ENCODE data around the gene PRKG2.
"Not testable (repeated sequence)": the region's sequence is repeated elsewhere in the genome, so short reads cannot be mapped to it uniquely, and the experiment has no call there.

Gene PRKG2

DNA sequence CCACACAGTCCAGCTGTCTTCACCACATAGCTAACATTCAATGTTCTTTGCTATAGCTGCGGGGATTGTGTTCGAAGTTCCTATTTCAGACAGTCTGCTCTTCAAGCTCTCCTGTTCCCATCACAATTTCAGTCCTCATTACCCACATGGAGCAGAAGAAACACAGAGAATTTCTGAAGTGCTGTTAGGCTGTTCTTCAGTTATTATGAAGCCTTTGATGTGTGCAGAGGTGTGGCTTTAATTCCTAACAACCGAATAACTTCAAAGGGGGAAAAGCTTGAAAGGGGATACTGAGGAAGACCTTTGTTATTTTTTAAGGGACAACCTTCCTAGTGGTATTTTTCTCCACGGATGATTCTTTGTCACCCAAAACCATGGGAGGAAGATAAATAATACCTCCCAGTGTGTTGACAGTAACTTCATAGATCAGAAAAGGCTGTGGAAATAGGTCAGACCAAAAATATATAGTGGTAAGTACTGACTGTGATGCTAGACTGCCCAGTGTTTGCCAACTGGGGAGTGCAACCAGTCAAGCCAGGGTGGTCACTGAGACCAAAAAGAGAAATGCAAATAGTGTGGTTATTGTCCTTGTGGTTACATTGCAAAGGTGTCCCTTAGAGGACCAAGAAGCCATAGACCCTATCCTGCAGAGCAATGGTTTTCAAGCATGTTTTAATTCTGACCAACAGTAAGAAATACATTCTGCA lies 52.1 kb downstream of the PRKG2 start:
- in situ Hi-C loops (cut with MboI; ENCODE audit: low sequenced_read_pairs), result no loop called here

DNA sequence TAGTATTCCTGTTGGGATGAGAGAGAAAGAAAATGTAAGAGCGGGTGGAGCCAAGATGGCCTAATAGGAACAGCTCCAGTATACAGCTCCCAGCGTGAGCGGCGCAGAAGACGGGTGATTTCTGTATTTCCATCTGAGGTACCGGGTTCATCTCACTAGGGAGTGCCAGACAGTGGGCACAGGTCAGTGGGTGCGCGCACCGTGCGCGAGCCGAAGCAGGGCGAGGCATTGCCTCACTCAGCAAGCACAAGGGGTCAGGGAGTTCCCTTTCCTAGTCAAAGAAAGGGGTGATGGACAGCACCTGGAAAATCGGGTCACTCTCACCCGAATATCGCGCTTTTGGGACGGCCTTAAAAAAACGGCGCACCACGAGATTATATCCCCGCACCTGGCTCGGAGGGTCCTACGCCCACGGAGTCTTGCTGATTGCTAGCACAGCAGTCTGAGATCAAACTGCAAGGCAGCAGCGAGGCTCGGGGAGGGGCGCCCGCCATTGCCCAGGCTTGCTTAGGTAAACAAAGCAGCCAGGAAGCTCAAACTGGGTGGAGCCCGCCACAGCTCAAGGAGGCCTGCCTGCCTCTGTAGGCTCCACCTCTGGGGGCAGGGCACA lies 61.2 kb downstream of the PRKG2 start:
- in situ Hi-C loops (cut with MboI; ENCODE audit: low sequenced_read_pairs), result not testable (repeated sequence)

DNA sequence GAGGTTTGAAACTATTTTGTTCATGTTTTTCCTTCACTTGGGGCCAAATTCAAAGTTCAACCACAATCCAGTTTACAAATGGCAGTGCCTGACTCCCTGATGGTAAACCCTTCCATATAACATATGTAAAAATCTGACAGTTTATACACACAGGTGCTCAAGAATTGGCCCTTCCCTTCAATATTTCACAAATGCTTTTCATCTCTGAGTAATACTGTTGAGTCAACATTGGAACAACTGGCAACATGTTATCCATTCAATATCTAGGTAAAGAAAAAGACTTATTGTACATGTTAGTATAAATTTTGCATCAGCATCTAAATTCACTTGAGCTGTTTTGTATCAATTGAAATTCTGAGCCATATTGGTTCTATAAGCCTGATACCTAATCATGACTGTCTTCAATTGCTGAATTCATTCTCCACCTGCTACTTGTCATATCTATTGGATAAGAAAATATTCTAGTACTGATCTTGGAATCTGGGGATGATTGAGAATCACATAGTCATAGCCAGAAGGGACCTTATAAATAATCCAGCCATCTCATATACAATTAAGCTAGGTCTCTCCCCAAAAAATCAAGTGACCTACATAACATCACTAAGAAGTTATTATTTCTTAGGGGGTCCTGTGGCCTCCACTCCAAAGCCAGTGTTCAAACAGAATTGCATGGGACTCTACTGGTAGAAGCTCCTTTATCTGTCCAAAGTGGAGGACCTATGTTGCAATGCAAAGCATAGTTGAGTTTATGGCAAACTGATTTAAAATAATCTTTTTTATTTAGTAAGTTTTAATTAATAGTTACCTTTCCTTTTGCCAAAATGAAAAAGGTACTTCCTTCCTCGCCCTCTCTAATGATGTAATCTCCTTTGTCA lies 61.9 kb downstream of the PRKG2 start:
- in situ Hi-C loops (cut with MboI; ENCODE audit: low sequenced_read_pairs), result no loop called here

DNA sequence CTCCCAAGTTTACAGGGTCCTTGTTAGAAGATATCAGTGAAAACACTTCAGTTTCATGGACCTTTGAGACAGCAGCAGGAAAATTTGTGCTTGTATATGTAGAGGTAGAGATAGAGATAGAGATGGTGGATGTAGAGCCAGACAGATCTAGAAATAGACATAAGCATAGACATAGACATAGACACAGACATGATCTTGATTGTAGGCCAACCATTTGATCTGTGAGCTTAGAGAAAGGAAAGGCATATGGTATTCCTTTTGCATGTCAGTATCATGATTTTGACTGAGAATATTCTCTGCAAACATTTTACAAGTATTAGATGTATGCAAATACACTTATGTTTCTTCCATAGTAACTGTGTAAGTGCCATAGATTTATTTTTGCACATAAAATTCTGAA lies 65.0 kb downstream of the PRKG2 start:
- in situ Hi-C loops (cut with MboI; ENCODE audit: low sequenced_read_pairs), result no loop called here

- in situ Hi-C loops (cut with MboI; ENCODE audit: low sequenced_read_pairs), result no loop called here
Measured at GRCh38 chr4:81148576-81148975, 66.4 kb downstream of the PRKG2 start.

- in situ Hi-C loops (cut with MboI; ENCODE audit: low sequenced_read_pairs), result no loop called here
Measured at GRCh38 chr4:81146466-81146865, 68.6 kb downstream of the PRKG2 start.

DNA sequence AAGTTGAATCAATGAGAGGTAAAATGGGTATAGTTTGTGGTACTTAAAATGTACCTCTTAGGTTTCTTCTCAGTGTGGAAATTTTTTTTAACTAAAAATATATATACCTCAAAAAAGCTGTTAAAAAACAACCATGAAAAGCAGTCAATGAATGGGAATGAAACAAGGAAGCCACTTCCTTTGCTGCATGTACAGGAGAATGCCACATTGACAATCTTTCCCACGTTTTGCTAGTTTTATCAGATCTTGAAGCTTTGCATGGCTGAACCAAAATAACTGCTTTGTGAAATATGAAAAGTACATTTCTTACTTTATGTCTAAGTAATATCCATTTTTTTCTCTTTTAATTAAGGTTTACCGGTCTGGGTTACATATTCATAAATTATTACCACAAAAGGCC lies 71.8 kb downstream of the PRKG2 start:
- in situ Hi-C loops (cut with MboI; ENCODE audit: low sequenced_read_pairs), result no loop called here

DNA sequence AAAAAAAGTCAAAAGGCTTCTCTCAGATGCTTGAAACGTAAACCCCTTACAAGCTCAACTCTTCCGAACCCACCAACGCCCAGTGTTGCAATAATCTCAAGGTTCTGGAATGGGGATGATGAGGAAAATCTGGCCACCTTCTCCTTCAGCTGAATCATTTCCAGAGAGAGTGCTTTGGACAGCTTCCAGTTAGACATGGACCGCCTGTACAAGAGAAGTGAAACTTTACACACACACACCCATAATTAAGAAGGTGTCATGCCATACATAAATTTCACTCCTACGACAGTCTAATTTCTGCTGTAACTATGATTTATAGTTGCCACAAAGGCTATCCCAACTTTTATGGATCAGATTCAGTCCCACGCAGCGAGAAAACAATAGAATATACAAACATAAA lies 72.3 kb downstream of the PRKG2 start:
- in situ Hi-C loops (cut with MboI; ENCODE audit: low sequenced_read_pairs), result no loop called here

DNA sequence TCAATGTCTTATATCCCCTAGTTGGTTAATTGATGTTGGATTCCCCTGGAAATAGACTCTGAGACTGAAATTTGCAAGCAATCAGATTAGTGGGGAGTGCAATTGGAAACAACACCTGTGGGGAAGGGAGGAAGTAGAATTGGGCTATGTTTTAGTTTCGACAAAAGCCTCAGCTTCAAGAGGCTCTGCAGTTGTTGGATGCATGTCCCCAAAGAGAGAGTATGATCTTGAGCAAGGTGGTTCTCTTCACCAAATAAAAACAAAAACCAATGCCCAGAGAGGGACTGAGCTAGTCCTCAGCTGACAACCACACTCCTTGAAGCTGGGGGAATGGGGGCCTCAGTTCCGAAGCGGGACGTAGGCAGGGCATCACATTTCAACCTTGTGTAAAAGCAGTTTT lies 77.1 kb downstream of the PRKG2 start:
- in situ Hi-C loops (cut with MboI; ENCODE audit: low sequenced_read_pairs), result no loop called here

DNA sequence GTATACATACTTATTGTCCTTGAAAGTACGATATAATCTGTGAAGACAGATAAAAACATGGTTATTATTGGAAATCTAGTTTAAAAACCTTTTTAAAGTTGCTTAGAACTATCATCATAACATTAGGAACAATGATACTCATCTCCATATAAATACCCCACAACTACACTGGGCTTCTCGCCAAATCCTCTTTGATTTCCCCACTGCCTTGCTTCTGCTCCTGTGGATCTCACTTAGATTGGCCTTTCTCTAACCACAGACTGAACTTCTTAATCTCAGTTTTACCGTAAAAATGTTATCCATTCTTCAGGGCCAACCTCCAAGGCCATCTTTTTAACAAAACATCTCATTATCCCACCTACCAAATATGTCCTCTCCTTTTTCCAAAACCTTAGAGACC lies 77.6 kb downstream of the PRKG2 start:
- in situ Hi-C loops (cut with MboI; ENCODE audit: low sequenced_read_pairs), result no loop called here

GRCh38 chr4:81136161-81136905 lies 78.7 kb downstream of the PRKG2 start:
- in situ Hi-C loops (cut with MboI; ENCODE audit: low sequenced_read_pairs), result no loop called here

- in situ Hi-C loops (cut with MboI; ENCODE audit: low sequenced_read_pairs), result no loop called here
Measured at GRCh38 chr4:81135501-81135900, 79.5 kb downstream of the PRKG2 start.

DNA sequence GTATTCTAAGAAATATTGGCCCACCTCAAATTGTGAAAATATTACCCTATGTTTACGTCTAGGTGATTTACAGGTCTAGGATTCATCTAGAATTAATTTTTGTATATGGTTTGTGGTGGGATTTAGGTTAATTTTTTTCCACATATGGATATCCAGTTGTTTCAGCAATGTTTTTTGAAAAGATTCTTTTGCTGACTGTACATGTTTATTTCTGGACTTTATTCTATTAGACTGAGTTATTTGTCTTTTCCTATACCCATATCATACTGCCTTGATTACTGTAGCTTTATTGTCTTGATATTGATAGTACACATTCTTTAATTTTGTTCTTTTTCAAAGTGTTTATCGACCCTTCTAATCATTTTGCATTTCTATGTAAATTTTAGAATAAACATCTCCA lies 83.5 kb downstream of the PRKG2 start:
- in situ Hi-C loops (cut with MboI; ENCODE audit: low sequenced_read_pairs), result no loop called here

DNA sequence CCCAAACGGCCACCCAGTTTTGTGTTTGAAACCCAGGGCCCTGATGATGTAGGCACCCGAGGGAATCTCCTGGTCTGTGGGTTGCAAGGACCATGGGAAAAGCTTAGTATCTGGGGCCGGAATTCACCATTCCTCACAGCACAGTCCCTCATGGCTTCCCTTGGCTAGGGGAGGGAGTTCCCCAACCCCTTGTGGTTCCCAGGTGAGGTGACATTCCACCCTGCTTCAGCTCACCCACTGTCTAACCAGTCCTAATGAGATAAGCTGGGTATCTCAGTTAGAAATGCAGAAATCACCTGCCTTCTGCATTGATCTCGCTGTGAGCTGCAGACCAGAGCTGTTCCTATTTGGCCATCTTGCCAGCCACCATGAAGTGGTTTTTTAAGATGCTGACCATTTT lies 84.0 kb downstream of the PRKG2 start:
- in situ Hi-C loops (cut with MboI; ENCODE audit: low sequenced_read_pairs), result no loop called here

DNA sequence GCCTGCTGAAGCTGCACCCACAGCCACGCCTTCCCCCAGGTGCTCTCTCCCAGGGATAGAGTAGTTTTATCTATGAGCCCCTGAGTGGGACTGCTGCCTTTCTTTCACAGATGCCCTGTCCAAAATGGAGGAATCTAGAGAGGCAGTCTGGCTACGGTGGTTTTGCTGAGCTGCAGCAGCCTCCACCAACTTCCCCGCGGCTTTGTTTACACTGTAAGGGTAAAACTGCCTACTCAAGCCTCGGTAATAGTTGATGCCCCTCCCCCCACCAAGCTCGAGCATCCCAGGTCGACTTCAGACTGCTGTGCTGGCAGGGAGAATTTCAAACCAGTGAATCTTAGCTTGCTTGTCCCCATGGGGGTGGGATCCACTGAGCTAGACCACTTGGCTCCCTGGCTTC lies 84.5 kb downstream of the PRKG2 start:
- in situ Hi-C loops (cut with MboI; ENCODE audit: low sequenced_read_pairs), result no loop called here

- in situ Hi-C loops (cut with MboI; ENCODE audit: low sequenced_read_pairs), result no loop called here
Measured at GRCh38 chr4:81120055-81120454, 95.0 kb downstream of the PRKG2 start.

DNA sequence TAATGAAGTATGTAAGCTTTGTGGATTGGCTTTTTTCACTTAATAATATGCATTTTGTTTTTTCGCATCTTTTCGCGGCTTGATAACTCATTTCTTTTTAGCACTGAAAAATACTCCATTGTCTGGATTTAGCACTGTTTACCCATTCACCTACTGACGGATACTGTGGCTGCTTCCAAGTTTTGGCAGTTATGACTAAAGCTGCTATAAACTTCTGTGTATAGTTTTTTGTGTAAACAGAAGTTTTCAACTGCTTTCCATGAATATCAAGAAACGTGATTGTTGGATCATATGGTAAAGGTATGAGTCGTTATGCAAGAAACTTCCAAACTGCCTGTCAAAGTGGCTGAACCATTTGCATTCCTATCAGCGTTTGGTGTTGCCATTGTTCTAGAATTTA lies 96.9 kb downstream of the PRKG2 start:
- in situ Hi-C loops (cut with MboI; ENCODE audit: low sequenced_read_pairs), result no loop called here

DNA sequence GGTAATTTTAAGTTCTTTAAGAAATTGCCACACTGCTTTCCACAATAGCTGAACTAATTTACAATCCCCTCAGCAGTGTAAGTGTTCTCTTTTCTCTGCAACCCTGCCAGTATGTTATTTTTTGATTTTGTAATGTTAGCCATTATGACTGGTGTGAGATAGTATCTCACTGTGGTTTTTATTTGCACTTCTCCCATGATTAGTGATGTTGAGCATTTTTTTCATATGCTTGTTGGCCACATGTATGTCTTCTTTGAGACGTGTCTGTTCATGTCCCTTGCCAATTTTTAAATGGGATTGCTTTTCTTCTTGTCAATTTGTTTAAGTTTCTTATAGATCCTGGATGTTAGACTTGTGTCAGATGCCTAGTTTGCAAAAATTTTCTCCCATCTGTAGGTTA lies 98.5 kb downstream of the PRKG2 start:
- in situ Hi-C loops (cut with MboI; ENCODE audit: low sequenced_read_pairs), result no loop called here

GRCh38 chr4:81113024-81113423 lies 102.0 kb downstream of the PRKG2 start:
- in situ Hi-C loops (cut with MboI; ENCODE audit: low sequenced_read_pairs), result no loop called here

DNA sequence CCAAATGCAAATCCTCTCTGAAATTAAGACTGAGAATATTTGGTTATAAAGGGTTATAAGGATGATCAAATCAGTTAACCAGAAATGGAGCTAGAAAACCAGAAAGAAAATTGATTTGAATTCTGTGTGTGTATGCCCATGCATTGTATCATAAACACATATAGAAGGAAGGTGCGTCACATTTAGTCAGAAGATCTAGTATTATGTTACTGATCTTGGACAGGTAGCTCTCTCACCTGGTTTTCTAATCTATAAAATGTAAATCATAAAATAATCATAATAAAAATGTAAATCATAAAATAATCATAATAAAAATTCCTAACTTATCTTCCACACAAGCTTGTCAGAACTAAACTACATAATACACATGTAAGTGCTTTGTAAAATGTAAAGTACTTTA lies 105.7 kb downstream of the PRKG2 start:
- in situ Hi-C loops (cut with MboI; ENCODE audit: low sequenced_read_pairs), result no loop called here

DNA sequence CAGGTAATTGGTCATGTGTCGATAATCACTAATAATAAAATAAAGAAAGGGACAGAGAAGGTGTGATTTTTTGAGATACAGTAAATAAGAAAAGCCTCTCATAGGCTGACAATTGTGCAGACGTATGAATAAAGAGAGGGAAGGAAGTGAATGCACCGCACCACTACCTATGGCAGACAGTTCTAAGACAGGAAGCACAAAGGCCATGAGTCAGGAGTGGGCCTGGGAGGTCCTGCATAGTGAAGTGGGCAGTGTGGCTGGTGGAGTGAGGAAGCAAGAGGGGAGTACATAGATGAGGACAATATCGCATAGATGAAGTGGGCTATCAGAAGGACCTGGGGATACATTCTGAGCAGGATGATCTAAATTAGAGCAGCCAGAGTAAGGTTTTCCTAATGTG lies 108.9 kb downstream of the PRKG2 start:
- in situ Hi-C loops (cut with MboI; ENCODE audit: low sequenced_read_pairs), result no loop called here

Measured in HL-60/S4 (cell line).